Adrenal gland (tissue), 5 donors: ENCODE data around the gene CSNK1A1L.

ENCODE experiments used
- POLR2A ChIP-seq, 2 donors: fragments of 450-650 bp; IDR thresholded peaks; one replicate each; pipeline ENCODE4 v1.6.1; 2017; ENCODE audit warnings: antibody characterized with exemption in 2 of 2, mild to moderate bottlenecking in 2 of 2, moderate library complexity in 1 of 2
- TF ChIP-seq, protein P1 (sequence below), 6 experiments: fragments of 450-650 bp in 4 of 6; fragments of 200-600 bp in 2 of 6; sonication (generic) in 1 of 6; IDR thresholded peaks; 1 replicate in 5 of 6; 2 replicates in 1 of 6; pipeline versions ENCODE4 v1.5.1 to v1.8.0; 2016 to 2021; ENCODE audit warnings: antibody characterized with exemption in 6 of 6, mild to moderate bottlenecking in 2 of 6, moderate library complexity in 1 of 6
- donor health status: DM: no; HTN: no; CAD: no.

DNA sequence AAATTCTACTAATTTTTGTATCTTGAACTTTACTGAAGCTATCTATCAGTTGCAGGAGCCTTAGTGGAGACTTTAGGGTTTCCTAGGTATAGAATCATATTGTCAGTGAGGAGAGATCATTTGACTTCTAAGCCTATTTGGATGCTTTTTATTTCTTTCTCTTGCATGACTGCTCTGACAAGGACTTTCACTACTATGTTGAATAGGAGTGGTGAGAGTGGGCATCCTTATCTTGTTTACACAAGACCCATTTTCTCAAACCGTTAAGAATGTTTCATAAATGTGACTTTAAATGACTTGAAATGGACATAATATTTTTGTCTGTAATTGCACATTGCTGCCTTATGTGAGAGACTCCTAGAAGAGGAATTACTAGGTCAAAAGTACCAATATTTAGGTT is 17.9 kb upstream of the CSNK1A1L start:
- TF ChIP-seq, protein P1, sequence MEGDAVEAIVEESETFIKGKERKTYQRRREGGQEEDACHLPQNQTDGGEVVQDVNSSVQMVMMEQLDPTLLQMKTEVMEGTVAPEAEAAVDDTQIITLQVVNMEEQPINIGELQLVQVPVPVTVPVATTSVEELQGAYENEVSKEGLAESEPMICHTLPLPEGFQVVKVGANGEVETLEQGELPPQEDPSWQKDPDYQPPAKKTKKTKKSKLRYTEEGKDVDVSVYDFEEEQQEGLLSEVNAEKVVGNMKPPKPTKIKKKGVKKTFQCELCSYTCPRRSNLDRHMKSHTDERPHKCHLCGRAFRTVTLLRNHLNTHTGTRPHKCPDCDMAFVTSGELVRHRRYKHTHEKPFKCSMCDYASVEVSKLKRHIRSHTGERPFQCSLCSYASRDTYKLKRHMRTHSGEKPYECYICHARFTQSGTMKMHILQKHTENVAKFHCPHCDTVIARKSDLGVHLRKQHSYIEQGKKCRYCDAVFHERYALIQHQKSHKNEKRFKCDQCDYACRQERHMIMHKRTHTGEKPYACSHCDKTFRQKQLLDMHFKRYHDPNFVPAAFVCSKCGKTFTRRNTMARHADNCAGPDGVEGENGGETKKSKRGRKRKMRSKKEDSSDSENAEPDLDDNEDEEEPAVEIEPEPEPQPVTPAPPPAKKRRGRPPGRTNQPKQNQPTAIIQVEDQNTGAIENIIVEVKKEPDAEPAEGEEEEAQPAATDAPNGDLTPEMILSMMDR (IDR thresholded peaks at IDR 0.05) = no peak
- no peak for TF ChIP-seq POLR2A (IDR thresholded peaks at IDR 0.05)
